ENCODE data around the gene IL10RB. TPM values are rescaled to one million over a fixed set of nuclear protein-coding genes. Genes with fewer than 3 reads are reported as not detected.

Gene IL10RB
- total and polyA plus RNA-seq, 2 of the 13 experiments (the other 11 are each of a cell fraction or from before 2014, with no cell fraction given) = 17.4 to 18.2 TPM

- no peak overlapping the region for H2AFZ ChIP-seq (ENCODE audit: low read length)
- intact Hi-C loops (cut with micrococcal nuclease; ENCODE audit: unreplicated experiment) (no loop called here), in situ Hi-C loops (cut with HindIII; ENCODE audit: extremely low pct_ligation_motif_present, low pct_unique_long_range_greater_than_20kb) (no loop called here)
- POLR2A ChIA-PET = no interaction called here
- H3K4me1 ChIP-seq (ENCODE audit: insufficient read depth, low read length) = peaks cover 18% of the 10 kb centered on the region
- no peaks in the 10 kb centered on the region for H4K20me1 ChIP-seq (ENCODE audit: insufficient read depth, low read length)
- TF ChIP-seq BRCA1 (CRISPR knock-in tag; IDR thresholded peaks at IDR 0.05) = no peak
- no peak for TF ChIP-seq FOXA1 (IDR thresholded peaks at IDR 0.05)
- TF ChIP-seq FOXA1 (CRISPR knock-in tag; IDR thresholded peaks at IDR 0.05) = no peak
- no peaks in the 10 kb centered on the region for H3K9me3 ChIP-seq (ENCODE audit: low read length)
- no peak for ATAC-seq
- no peaks in the 10 kb centered on the region; a peak in 3 of 5 replicates for H3K36me3 ChIP-seq (replicated peaks in 1 of 2; ENCODE audit: control insufficient read depth in 1 of 2, insufficient read depth in 2 of 2, low read length in 2 of 2)
- CTCF ChIA-PET (ENCODE audit: low intra/inter-chr PET ratio, low total read pairs) = no interaction called here
- no peak overlapping the region for H3K4me3 ChIP-seq (replicated peaks in 1 of 3; ENCODE audit: insufficient read depth in 1 of 3, low read depth in 2 of 3, low read length in 3 of 3)
- no peak for FAIRE-seq
- peaks cover 21% of the 10 kb centered on the region for H3K79me2 ChIP-seq (ENCODE audit: insufficient read depth, low read length)
- BruUV-seq (replicated peaks) = no TSS peak
- no peak overlapping the region for H3K9ac ChIP-seq (ENCODE audit: insufficient read depth, low read depth, low read length)
- 94% methylated on average over 2 of the region's 2 CpGs for WGBS (ENCODE audit: low lambda C conversion rate)
- DNase-seq (ENCODE audit: low spot score) = no peak
- H3K27me3 ChIP-seq (ENCODE audit: control insufficient read depth in 1 of 2, insufficient read depth in 2 of 2, low read length in 2 of 2) = no peaks in the 10 kb centered on the region
- no peak overlapping the region for H3K4me2 ChIP-seq (ENCODE audit: low read depth, low read length)
- H3K27ac ChIP-seq (ENCODE audit: extremely low read length, insufficient read depth, low read length) = no peak overlapping the region
Measured at GRCh38 chr21:33236766-33237165, 29.4 kb upstream of the IL10RB start.

GRCh38 chr21:33237486-33237885 is 28.7 kb upstream of the IL10RB start:
- BruUV-seq (replicated peaks) = no TSS peak
- H3K4me1 ChIP-seq (ENCODE audit: insufficient read depth, low read length) = peaks cover 11% of the 10 kb centered on the region
- intact Hi-C loops (cut with micrococcal nuclease; ENCODE audit: unreplicated experiment) = no loop called here
- ATAC-seq (no peak), DNase-seq (ENCODE audit: low spot score) (no peak), FAIRE-seq (no peak)
- TF ChIP-seq U2AF1 (optimal IDR thresholded peaks at IDR 0.05; ENCODE audit: low read depth, low read length) (no peak), SRSF9 (IDR thresholded peaks at IDR 0.05; ENCODE audit: borderline replicate concordance, insufficient read depth, low read depth, low read length, poor library complexity, severe bottlenecking) (no peak), GLI4 (CRISPR knock-in tag; IDR thresholded peaks at IDR 0.05; ENCODE audit: borderline replicate concordance) (no peak), CAMTA2 (CRISPR knock-in tag; IDR thresholded peaks at IDR 0.05; ENCODE audit: borderline replicate concordance) (no peak), PAX8 (CRISPR knock-in tag; IDR thresholded peaks at IDR 0.05; ENCODE audit: borderline replicate concordance) (no peak), E2F1 (CRISPR knock-in tag; IDR thresholded peaks at IDR 0.05) (no peak), FOSL1 (CRISPR knock-in tag; IDR thresholded peaks at IDR 0.05; ENCODE audit: borderline replicate concordance) (no peak)
- CTCF ChIA-PET (ENCODE audit: low intra/inter-chr PET ratio, low total read pairs) = no interaction called here
- no peaks in the 10 kb centered on the region for H3K27me3 ChIP-seq (ENCODE audit: control insufficient read depth in 1 of 2, insufficient read depth in 2 of 2, low read length in 2 of 2)
- H3K9ac ChIP-seq (ENCODE audit: insufficient read depth, low read depth, low read length) = no peak overlapping the region
- POLR2A ChIA-PET = no interaction called here
- H3K9me3 ChIP-seq (ENCODE audit: low read length) = no peaks in the 10 kb centered on the region
- H3K4me3 ChIP-seq (replicated peaks in 1 of 3; ENCODE audit: insufficient read depth in 1 of 3, low read depth in 2 of 3, low read length in 3 of 3) = no peak overlapping the region
- peaks cover 0 to 1% of the 10 kb centered on the region in 2 experiments; a peak in 3 of 5 replicates for H3K36me3 ChIP-seq (replicated peaks in 1 of 2; ENCODE audit: control insufficient read depth in 1 of 2, insufficient read depth in 2 of 2, low read length in 2 of 2)
- no peaks in the 10 kb centered on the region for H4K20me1 ChIP-seq (ENCODE audit: insufficient read depth, low read length)
- no peak overlapping the region for H3K4me2 ChIP-seq (ENCODE audit: low read depth, low read length)
- no peak overlapping the region for H2AFZ ChIP-seq (ENCODE audit: low read length)
- WGBS (ENCODE audit: low lambda C conversion rate) = 97% methylated on average over 3 of the region's 3 CpGs
- H3K79me2 ChIP-seq (ENCODE audit: insufficient read depth, low read length) = peaks cover 14% of the 10 kb centered on the region
- in situ Hi-C loops (cut with HindIII; ENCODE audit: extremely low pct_ligation_motif_present, low pct_unique_long_range_greater_than_20kb) = no loop called here
- H3K27ac ChIP-seq (ENCODE audit: extremely low read length, insufficient read depth, low read length) = no peak overlapping the region
